CD8-positive, alpha-beta memory T cell (primary cell): ENCODE results near the gene TBX4. TPM values are rescaled to one million over a fixed set of nuclear protein-coding genes. Genes with fewer than 3 reads are reported as not detected.
"Not testable (repeated sequence)": the region's sequence is repeated elsewhere in the genome, so short reads cannot be mapped to it uniquely, and the experiment has no call there.

Experiments
- CTCF ChIA-PET: fragments of 350-600 bp; sonication (Branson Sonifier 250); formaldehyde crosslinking; loops from one replicate; lab custom pipeline; 2021; ENCODE audit warnings: antibody characterized with exemption; lab: Charles Lee
- POLR2A ChIA-PET: fragments of 350-600 bp; sonication (Branson Sonifier 250); formaldehyde crosslinking; loops from one replicate; lab custom pipeline; 2021; ENCODE audit warnings: antibody characterized with exemption; lab: Charles Lee
- DNase-seq, 5 donors: peaks; one replicate each; pipeline versions ENCODE4 v3.0.0 to v3.0.0-alpha.2; 2020 to 2022; ENCODE audit warnings: mixed read lengths in 1 of 5
- H3K27ac ChIP-seq: one replicate; pipeline ENCODE4 v1.7.0; 2013; ENCODE audit warnings: low read depth, mild to moderate bottlenecking, low read length, moderate library complexity
- H3K27me3 ChIP-seq: 2 replicates; pipeline ENCODE4 v1.7.0; 2013; ENCODE audit warnings: low read length, mild to moderate bottlenecking; ENCODE audit not compliant: insufficient read depth, poor library complexity, severe bottlenecking
- H3K36me3 ChIP-seq: 2 replicates; pipeline ENCODE4 v1.7.0; 2013; ENCODE audit warnings: mild to moderate bottlenecking, low read length, moderate library complexity; ENCODE audit not compliant: insufficient read depth
- H3K4me1 ChIP-seq: 2 replicates; pipeline ENCODE4 v1.7.0; 2013; ENCODE audit warnings: mild to moderate bottlenecking, low read length, moderate library complexity; ENCODE audit not compliant: insufficient read depth
- H3K4me3 ChIP-seq: 2 replicates; pipeline ENCODE4 v1.7.0; 2013; ENCODE audit warnings: mild to moderate bottlenecking, low read length
- H3K9me3 ChIP-seq: 2 replicates; pipeline ENCODE4 v1.7.0; 2013; ENCODE audit warnings: mild to moderate bottlenecking, low read length
- H3K27ac Mint-ChIP-seq, 8 donors: one replicate each; pipeline ENCODE4 v1.8.0; 2020 to 2021; ENCODE audit warnings: mixed read lengths in 8 of 8, mild to moderate bottlenecking in 6 of 8, inconsistent platforms in 3 of 8, moderate library complexity in 3 of 8
- H3K27me3 Mint-ChIP-seq, 2 donors: one replicate each; pipeline ENCODE4 v1.8.0; 2020 to 2021; ENCODE audit warnings: mixed read lengths in 2 of 2, mild to moderate bottlenecking in 1 of 2, moderate library complexity in 1 of 2
- H3K36me3 Mint-ChIP-seq, 3 donors: one replicate each; pipeline ENCODE4 v1.8.0; 2020 to 2021; ENCODE audit warnings: mixed read lengths in 3 of 3, inconsistent platforms in 1 of 3, mild to moderate bottlenecking in 1 of 3
- H3K4me1 Mint-ChIP-seq, 3 donors: one replicate each; pipeline ENCODE4 v1.8.0; 2020 to 2021; ENCODE audit warnings: mixed read lengths in 3 of 3, inconsistent platforms in 1 of 3, mild to moderate bottlenecking in 1 of 3
- H3K4me3 Mint-ChIP-seq, 7 donors: one replicate each; pipeline ENCODE4 v1.8.0; 2020 to 2021; ENCODE audit warnings: mixed read lengths in 7 of 7, mild to moderate bottlenecking in 6 of 7, moderate library complexity in 4 of 7, inconsistent platforms in 2 of 7
- H3K9me3 Mint-ChIP-seq, 5 donors: one replicate each; pipeline ENCODE4 v1.8.0; 2020 to 2022; ENCODE audit warnings: mixed read lengths in 5 of 5, mild to moderate bottlenecking in 3 of 5, moderate library complexity in 2 of 5, inconsistent platforms in 1 of 5
- polyA plus RNA-seq: library from polyadenylated mRNA; unstranded; fragments of 300-500 nt; fragmentation: Illumina TruSeq; gene quantifications from one replicate; pipeline ENCODE4 v1.2.3, GENCODE V29; 2021
- total RNA-seq, 2 experiments: library from RNA; stranded (reverse); gene quantifications; one replicate each; pipeline ENCODE4 v1.2.3, GENCODE V29; 2021

TBX4 gene
- total and polyA plus RNA-seq, 3 experiments from 2014 or later: not detected

DNA sequence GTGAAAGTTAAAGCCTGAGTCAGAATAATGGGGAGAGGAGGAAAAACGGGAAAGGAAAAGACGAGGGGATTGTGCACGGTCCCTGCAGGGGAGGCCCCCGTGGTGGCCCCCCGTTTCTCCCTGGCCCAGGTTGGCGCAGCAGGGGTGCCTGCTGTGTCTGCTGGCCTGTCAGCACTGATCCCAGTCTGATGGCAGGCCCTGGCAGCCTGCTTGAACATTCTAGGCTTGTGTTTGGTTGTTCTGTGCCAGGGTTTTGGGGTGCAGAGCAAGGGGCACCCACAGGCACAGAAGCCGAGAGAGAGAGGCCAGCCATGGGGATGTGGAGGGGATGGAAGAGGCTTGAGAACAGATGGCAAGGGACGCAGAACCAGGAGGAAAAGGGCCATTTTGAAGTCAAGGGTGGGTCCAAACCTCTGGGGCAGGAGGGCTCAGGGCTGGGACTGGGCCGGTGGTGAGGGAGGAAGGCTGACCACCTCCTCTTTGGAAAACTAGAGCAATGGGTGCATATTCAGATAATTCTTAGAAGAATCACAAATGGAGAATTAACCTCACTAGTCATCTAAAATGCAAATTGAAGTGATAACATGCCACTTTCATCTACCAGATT is 35.9 kb downstream of the TBX4 start:
- POLR2A ChIA-PET: no interaction called here
- no peak overlapping the region for H3K4me3 Mint-ChIP-seq

DNA sequence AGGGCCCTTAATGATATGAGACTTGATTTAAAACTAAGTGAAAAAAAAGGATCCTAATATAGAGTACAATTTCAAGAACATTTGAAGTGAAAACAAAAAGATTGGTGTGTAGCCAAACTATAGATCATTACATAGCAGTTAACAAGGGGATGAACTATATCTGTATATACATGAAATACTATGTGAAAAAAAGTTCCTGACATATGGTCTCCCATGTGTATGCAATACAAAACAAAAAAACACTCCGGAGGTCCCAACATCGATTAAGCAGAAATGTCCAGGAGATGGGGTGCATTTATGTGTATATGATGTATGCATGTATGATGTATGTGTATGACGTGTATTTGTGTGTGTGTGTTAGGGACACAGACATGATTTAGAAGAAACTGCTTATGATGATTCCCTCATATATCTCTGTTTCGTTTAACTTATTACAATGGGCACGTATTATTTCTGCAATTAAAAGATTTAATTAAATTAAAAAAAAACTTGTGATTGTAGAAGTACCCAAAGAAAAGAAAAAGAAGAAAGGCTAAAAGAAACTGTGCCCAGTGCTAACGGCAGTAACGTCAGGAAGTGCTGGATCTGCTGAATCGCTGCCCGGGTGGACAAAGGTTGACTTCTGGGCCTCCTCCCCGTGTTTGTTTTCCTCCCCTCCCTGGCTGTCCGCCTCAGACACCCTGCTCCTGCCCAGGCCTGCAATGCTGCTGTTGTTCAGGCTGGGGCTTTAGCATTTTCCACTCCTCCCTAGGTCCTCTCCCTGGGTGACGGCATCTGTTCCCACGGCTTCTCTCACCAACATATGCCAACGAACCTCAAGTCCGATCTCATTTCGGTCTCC is 36.9 kb downstream of the TBX4 start:
- ChIA-PET POLR2A (no interaction called here), CTCF (no interaction called here)
- H3K27ac Mint-ChIP-seq: no peak overlapping the region
- H3K4me3 Mint-ChIP-seq: no peak overlapping the region
- no peaks in the 10 kb centered on the region for H3K4me1 Mint-ChIP-seq
- H3K4me1 ChIP-seq: no peaks in the 10 kb centered on the region
- H3K27me3 ChIP-seq: no peaks in the 10 kb centered on the region
- no peaks in the 10 kb centered on the region for H3K36me3 Mint-ChIP-seq
- H3K27ac ChIP-seq: no peak overlapping the region
- H3K9me3 ChIP-seq: no peaks in the 10 kb centered on the region
- peaks cover 0 to 3% of the 10 kb centered on the region in 2 donors for H3K27me3 Mint-ChIP-seq
- H3K36me3 ChIP-seq: no peaks in the 10 kb centered on the region
- no peaks in the 10 kb centered on the region for H3K9me3 Mint-ChIP-seq
- DNase-seq: no peak
- no peak overlapping the region for H3K4me3 ChIP-seq

More for the DNA sequence above, 35.9 kb downstream of the TBX4 start:
- H3K36me3 Mint-ChIP-seq: no peaks in the 10 kb centered on the region
- no peak overlapping the region for H3K27ac ChIP-seq
- no peak for DNase-seq
- no peaks in the 10 kb centered on the region for H3K9me3 Mint-ChIP-seq
- CTCF ChIA-PET: no interaction called here
- H3K4me1 Mint-ChIP-seq: no peaks in the 10 kb centered on the region
- no peaks in the 10 kb centered on the region for H3K36me3 ChIP-seq
- H3K4me1 ChIP-seq: no peaks in the 10 kb centered on the region
- no peak overlapping the region for H3K27ac Mint-ChIP-seq
- H3K4me3 ChIP-seq: no peak overlapping the region
- peaks cover 0 to 10% of the 10 kb centered on the region in 2 donors for H3K27me3 Mint-ChIP-seq
- H3K9me3 ChIP-seq: no peaks in the 10 kb centered on the region
- no peaks in the 10 kb centered on the region for H3K27me3 ChIP-seq

DNA sequence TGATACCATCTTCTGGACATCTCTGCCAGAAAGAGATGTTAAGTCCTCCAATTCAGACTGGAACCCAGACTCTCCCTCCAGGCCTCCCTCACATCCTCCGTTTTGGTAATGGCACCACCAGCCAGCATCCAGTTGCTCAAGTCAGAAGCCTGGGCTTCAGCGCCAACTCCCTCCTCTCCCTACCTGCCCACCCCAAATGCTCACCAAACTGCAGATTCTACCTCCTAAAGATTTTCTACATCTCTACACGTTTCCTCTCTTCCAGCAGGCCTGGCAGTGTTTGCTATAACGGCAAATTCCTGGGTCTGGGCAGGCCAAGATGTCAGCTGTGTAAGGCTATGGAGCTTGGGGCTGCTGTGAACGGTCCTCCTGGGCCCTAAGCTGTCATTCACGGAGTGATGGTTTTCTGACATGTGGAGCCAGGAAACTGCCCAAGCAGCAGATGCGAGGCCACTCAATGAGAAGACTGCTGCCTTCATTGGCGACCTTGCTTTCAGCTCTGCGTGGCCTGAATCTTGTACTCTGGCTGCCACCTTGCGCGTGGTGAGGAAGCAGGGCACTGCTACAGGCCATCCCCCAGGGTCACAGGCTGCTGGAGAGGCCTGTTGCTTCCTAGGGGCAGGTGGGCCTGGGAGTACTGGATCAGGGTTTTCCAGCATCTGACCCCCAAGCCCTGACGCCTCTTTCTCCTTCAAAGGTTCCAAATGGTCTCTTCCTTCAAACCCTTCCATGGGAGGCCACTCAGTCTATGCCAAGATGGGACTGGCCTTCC is 37.7 kb downstream of the TBX4 start:
- DNase-seq: no peak
- Mint-ChIP-seq H3K9me3 (no peaks in the 10 kb centered on the region), H3K36me3 (no peaks in the 10 kb centered on the region), H3K27ac (no peak overlapping the region), H3K27me3 (peaks cover 3 to 4% of the 10 kb centered on the region in 2 donors), H3K4me1 (no peaks in the 10 kb centered on the region), H3K4me3 (no peak overlapping the region)
- no peaks in the 10 kb centered on the region for H3K4me1 ChIP-seq
- no peaks in the 10 kb centered on the region for H3K36me3 ChIP-seq
- CTCF ChIA-PET: no interaction called here
- no peak overlapping the region for H3K27ac ChIP-seq
- no peaks in the 10 kb centered on the region for H3K9me3 ChIP-seq
- H3K27me3 ChIP-seq: no peaks in the 10 kb centered on the region
- POLR2A ChIA-PET: no interaction called here
- H3K4me3 ChIP-seq: no peak overlapping the region

DNA sequence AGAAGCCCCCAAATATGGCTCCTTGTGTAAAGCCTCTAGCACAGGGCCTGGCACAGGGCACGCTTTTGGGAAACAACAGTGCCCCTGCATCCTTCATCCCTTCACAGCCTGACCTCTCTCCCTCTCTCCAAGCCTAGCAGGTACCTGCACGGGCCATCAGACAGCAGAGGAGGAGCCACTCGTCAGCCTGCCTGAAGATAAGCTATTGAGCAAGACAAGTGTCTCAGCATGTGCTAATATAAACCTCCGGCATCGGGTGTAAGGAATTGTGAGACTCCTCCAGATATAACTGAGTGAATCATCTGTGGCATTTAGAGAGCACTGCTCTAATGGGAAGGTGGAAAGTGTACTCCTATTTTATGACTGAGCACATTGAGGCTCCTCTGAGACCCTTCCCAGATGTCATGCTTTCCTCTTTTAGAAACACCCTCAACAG is 38.3 kb downstream of the TBX4 start:
- CTCF ChIA-PET: no interaction called here
- peaks cover 0 to 3% (median 1%) of the 10 kb centered on the region in 3 donors for H3K4me1 Mint-ChIP-seq

GRCh38 chr17:61491981-61492380 is 39.8 kb downstream of the TBX4 start:
- H3K27me3 ChIP-seq: no peaks in the 10 kb centered on the region
- Mint-ChIP-seq H3K36me3 (no peaks in the 10 kb centered on the region), H3K27ac (no peak overlapping the region), H3K9me3 (no peaks in the 10 kb centered on the region), H3K4me1 (peaks cover 3 to 12% (median 3%) of the 10 kb centered on the region in 3 donors), H3K4me3 (no peak overlapping the region), H3K27me3 (peaks cover 1 to 16% of the 10 kb centered on the region in 2 donors)
- H3K4me3 ChIP-seq: no peak overlapping the region
- POLR2A ChIA-PET: no interaction called here
- no peaks in the 10 kb centered on the region for H3K36me3 ChIP-seq
- DNase-seq: no peak
- no peaks in the 10 kb centered on the region for H3K4me1 ChIP-seq
- H3K9me3 ChIP-seq: no peaks in the 10 kb centered on the region
- CTCF ChIA-PET: no interaction called here
- no peak overlapping the region for H3K27ac ChIP-seq

More for the DNA sequence above, 38.3 kb downstream of the TBX4 start:
- Mint-ChIP-seq H3K36me3 (no peaks in the 10 kb centered on the region), H3K27ac (no peak overlapping the region), H3K4me3 (no peak overlapping the region), H3K27me3 (peaks cover 3 to 4% of the 10 kb centered on the region in 2 donors), H3K9me3 (no peaks in the 10 kb centered on the region)
- Histone ChIP-seq H3K27ac (no peak overlapping the region), H3K4me1 (no peaks in the 10 kb centered on the region), H3K4me3 (no peak overlapping the region), H3K27me3 (no peaks in the 10 kb centered on the region), H3K9me3 (no peaks in the 10 kb centered on the region), H3K36me3 (no peaks in the 10 kb centered on the region)
- no peak for DNase-seq
- POLR2A ChIA-PET: no interaction called here

- Mint-ChIP-seq H3K27me3 (peaks cover 5 to 23% of the 10 kb centered on the region in 2 donors), H3K4me1 (peaks cover 3 to 12% (median 3%) of the 10 kb centered on the region in 3 donors), H3K9me3 (no peaks in the 10 kb centered on the region), H3K4me3 (no peak overlapping the region), H3K36me3 (no peaks in the 10 kb centered on the region), H3K27ac (peak overlapping the region in 1 of 8 donors; percentile 40)
- H3K4me1 ChIP-seq: no peaks in the 10 kb centered on the region
- H3K36me3 ChIP-seq: no peaks in the 10 kb centered on the region
- no peak for DNase-seq
- no peak overlapping the region for H3K4me3 ChIP-seq
- no peak overlapping the region for H3K27ac ChIP-seq
- no peaks in the 10 kb centered on the region for H3K27me3 ChIP-seq
- ChIA-PET CTCF (no interaction called here), POLR2A (no interaction called here)
- H3K9me3 ChIP-seq: no peaks in the 10 kb centered on the region
Observed at GRCh38 chr17:61492759-61493526, 40.7 kb downstream of the TBX4 start.

- H3K9me3 Mint-ChIP-seq, CTCF ChIA-PET, H3K27ac ChIP-seq, H3K4me1 ChIP-seq, H3K27me3 ChIP-seq, POLR2A ChIA-PET, H3K9me3 ChIP-seq, H3K27ac Mint-ChIP-seq, DNase-seq, H3K36me3 ChIP-seq, H3K36me3 Mint-ChIP-seq, H3K4me3 ChIP-seq, H3K4me3 Mint-ChIP-seq: not testable (repeated sequence)
- Mint-ChIP-seq H3K27me3 (peaks cover 5 to 27% of the 10 kb centered on the region in 2 donors), H3K4me1 (peaks cover 3 to 12% (median 3%) of the 10 kb centered on the region in 3 donors)
Observed at GRCh38 chr17:61493830-61494324, 41.7 kb downstream of the TBX4 start.
